Endodermal cell (in vitro differentiated cells): Measurements from ENCODE around the gene ELMO1. TPM values are rescaled to one million over a fixed set of nuclear protein-coding genes. Genes with fewer than 3 reads are reported as not detected.

Experiments used
- DNase-seq: peaks from one replicate; pipeline ENCODE4 v3.0.0-alpha.2; 2017
- H3K27ac ChIP-seq: 2 replicates; pipeline ENCODE4 v1.5.1; 2013; ENCODE audit warnings: mild to moderate bottlenecking, low read depth, low read length, moderate library complexity
- H3K27me3 ChIP-seq: 2 replicates; pipeline ENCODE4 v1.6.1; 2013; ENCODE audit warnings: mild to moderate bottlenecking, low read length, moderate library complexity; ENCODE audit not compliant: insufficient read depth, control insufficient read depth, poor library complexity, severe bottlenecking
- H3K36me3 ChIP-seq: 2 replicates; pipeline ENCODE4 v1.7.0; 2013; ENCODE audit warnings: mild to moderate bottlenecking, low read length, moderate library complexity; ENCODE audit not compliant: control insufficient read depth, insufficient read depth
- H3K4me1 ChIP-seq: one replicate; pipeline ENCODE4 v1.7.0; 2013; ENCODE audit warnings: low read length; ENCODE audit not compliant: control insufficient read depth, insufficient read depth
- H3K4me3 ChIP-seq: 2 replicates; pipeline ENCODE4 v1.5.1; 2013; ENCODE audit warnings: mild to moderate bottlenecking, low read length, moderate library complexity
- H3K9ac ChIP-seq: 2 replicates; pipeline ENCODE4 v1.6.1; 2013; ENCODE audit warnings: mild to moderate bottlenecking, low read length, moderate library complexity; ENCODE audit not compliant: poor library complexity, severe bottlenecking; ENCODE audit errors: extremely low read depth
- H3K9me3 ChIP-seq: 2 replicates; pipeline ENCODE4 v1.6.1; 2013; ENCODE audit warnings: mild to moderate bottlenecking, low read length, moderate library complexity; ENCODE audit not compliant: control insufficient read depth
- H3K27ac Mint-ChIP-seq: 2 replicates; pipeline ENCODE4 v1.8.0; 2020; ENCODE audit warnings: mixed read lengths
- H3K27me3 Mint-ChIP-seq: 2 replicates; pipeline ENCODE4 v1.8.0; 2021; ENCODE audit warnings: mild to moderate bottlenecking, mixed read lengths; ENCODE audit not compliant: insufficient read depth
- H3K36me3 Mint-ChIP-seq: 2 replicates; pipeline ENCODE4 v1.8.0; 2020; ENCODE audit warnings: low read depth, mixed read lengths
- H3K4me1 Mint-ChIP-seq: 2 replicates; pipeline ENCODE4 v1.8.0; 2020; ENCODE audit warnings: mixed read lengths
- H3K4me3 Mint-ChIP-seq: 2 replicates; pipeline ENCODE4 v1.8.0; 2020; ENCODE audit warnings: mild to moderate bottlenecking, moderate library complexity, mixed read lengths
- H3K9me3 Mint-ChIP-seq: 2 replicates; pipeline ENCODE4 v1.8.0; 2020; ENCODE audit warnings: mild to moderate bottlenecking, mixed read lengths
- WGBS, 2 experiments: methylation state at CpG; one replicate each; pipeline versions ENCODE4 v1.1.5 to v1.1.7; 2013; ENCODE audit warnings: missing lambda C conversion rate in 2 of 2, mixed read lengths in 1 of 2; ENCODE audit not compliant: insufficient coverage in 1 of 2, insufficient read length in 1 of 2; 5-methylcytosine and 5-hydroxymethylcytosine counted together
- total RNA-seq, 2 donors: library from RNA; stranded (reverse); fragmentation: NEBNext Ultra II Directional in 1 of 2; extraction: Animal tissue kit (Norgen Biotek cat#: 25700) in 1 of 2; gene quantifications; 2 replicates in 1 of 2; 3 replicates in 1 of 2; pipeline ENCODE4 v1.2.1, GENCODE V29; 2021
- TF ChIP-seq, protein P1 (sequence below): fragments of 200-600 bp; sonication (generic); conservative IDR thresholded peaks from 2 replicates; pipeline ENCODE4 v1.5.0; 2021; ENCODE audit warnings: antibody characterized with exemption, mild to moderate bottlenecking

The ELMO1 gene
- total RNA-seq, 2 donors from 2014 or later = 120 to 131 TPM

DNA sequence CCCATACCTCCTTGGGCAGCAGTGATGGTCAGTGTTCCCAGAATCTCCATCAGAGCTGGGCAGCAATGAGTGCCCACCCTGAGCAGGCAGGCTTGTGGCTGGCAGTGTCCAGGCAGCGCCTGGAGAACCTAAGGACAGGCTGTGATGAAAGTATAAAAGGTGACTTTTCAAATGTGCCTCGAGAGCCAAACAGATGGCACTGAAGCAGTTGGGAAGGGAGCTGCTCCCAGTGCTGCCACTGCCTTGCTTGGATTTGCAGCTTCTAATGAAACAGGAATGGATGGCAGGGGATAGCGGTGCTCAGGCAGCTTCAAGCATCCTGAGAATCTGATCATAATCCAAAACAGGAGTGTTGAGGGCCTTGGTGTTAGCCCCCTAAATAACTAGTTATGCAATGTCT lies 544.6 kb downstream of the ELMO1 start:
- no peak overlapping the region for H3K27ac ChIP-seq
- Mint-ChIP-seq H3K27me3 (no peaks in the 10 kb centered on the region), H3K9me3 (no peaks in the 10 kb centered on the region), H3K4me3 (no peak overlapping the region), H3K36me3 (peaks cover 5% of the 10 kb centered on the region), H3K27ac (no peak overlapping the region), H3K4me1 (peaks cover 16% of the 10 kb centered on the region)
- no peaks in the 10 kb centered on the region for H3K9me3 ChIP-seq
- no peaks in the 10 kb centered on the region for H3K4me1 ChIP-seq
- H3K4me3 ChIP-seq = no peak overlapping the region
- H3K36me3 ChIP-seq = no peaks in the 10 kb centered on the region
- TF ChIP-seq, protein P1, sequence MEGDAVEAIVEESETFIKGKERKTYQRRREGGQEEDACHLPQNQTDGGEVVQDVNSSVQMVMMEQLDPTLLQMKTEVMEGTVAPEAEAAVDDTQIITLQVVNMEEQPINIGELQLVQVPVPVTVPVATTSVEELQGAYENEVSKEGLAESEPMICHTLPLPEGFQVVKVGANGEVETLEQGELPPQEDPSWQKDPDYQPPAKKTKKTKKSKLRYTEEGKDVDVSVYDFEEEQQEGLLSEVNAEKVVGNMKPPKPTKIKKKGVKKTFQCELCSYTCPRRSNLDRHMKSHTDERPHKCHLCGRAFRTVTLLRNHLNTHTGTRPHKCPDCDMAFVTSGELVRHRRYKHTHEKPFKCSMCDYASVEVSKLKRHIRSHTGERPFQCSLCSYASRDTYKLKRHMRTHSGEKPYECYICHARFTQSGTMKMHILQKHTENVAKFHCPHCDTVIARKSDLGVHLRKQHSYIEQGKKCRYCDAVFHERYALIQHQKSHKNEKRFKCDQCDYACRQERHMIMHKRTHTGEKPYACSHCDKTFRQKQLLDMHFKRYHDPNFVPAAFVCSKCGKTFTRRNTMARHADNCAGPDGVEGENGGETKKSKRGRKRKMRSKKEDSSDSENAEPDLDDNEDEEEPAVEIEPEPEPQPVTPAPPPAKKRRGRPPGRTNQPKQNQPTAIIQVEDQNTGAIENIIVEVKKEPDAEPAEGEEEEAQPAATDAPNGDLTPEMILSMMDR = no peak
- no peaks in the 10 kb centered on the region for H3K27me3 ChIP-seq
- 90 to 100% methylated on average over 3 of the region's 3 CpGs for WGBS, 2 experiments
- DNase-seq = peak; percentile 21
- no peak overlapping the region for H3K9ac ChIP-seq

DNA sequence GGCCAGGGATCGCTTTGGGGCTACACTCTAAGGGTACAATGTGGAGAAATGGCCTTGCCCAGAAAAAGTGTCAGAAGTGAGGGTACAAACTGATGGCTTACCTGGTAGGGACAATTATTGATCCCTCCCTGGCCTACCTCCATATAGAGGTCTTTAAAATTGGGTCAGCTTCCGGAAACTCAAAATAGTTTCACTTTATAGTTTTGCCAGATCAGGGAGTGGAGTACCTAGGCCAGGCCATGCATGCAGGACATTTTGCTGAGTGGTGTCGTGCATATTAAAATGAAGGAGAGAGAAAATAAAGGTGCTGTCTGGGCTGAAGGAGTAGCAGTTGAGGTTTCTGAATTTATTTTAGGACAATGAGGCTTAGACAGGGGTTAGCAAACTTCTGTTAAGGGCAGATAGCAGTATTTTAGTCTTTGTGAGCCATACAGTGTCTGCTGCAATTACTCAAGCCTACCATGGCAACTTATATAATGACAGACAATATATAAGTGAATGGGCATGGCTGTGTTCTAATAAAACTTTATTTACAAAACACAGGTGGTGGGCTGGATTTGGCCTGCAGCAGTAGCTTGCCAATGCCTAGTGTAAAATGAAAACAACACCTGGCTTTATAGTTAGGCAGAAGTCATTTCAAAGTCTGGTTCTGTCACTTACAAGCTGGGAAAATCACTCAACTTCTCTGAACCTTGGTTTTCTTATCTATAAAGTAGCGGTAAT lies 547.5 kb downstream of the ELMO1 start:
- no peak overlapping the region for H3K4me3 Mint-ChIP-seq
- Histone ChIP-seq H3K27ac (no peak overlapping the region), H3K9me3 (no peaks in the 10 kb centered on the region), H3K36me3 (no peaks in the 10 kb centered on the region), H3K4me3 (no peak overlapping the region), H3K4me1 (no peaks in the 10 kb centered on the region), H3K9ac (no peak overlapping the region), H3K27me3 (no peaks in the 10 kb centered on the region)
- H3K9me3 Mint-ChIP-seq = no peaks in the 10 kb centered on the region
- H3K27ac Mint-ChIP-seq = no peak overlapping the region
- no peak for DNase-seq
- no peaks in the 10 kb centered on the region for H3K27me3 Mint-ChIP-seq
- peaks cover 8% of the 10 kb centered on the region for H3K36me3 Mint-ChIP-seq
- H3K4me1 Mint-ChIP-seq = peaks cover 25% of the 10 kb centered on the region
- 96 to 100% methylated on average over 1 to 4 of the region's 4 CpGs for WGBS, 2 experiments
- TF ChIP-seq, protein P1 = no peak

DNA sequence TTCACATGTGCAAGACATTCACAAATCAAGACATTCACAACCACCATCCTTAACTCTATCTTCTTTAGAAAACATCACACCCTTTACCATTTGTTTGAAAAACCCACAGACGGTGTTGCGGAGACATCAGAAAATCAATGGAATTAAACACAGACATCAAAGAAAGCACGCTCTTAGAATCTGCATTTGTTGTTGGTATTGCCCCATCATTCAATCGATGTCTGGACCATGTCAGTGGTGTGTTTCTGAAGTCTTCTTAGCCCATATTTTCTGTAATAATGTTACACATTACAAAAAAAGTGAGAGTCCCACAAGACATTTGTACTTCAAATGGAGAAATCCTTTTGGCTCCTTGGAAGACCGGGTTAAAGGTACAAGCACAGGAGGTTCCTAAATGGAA lies 550.5 kb downstream of the ELMO1 start:
- no peaks in the 10 kb centered on the region for H3K9me3 ChIP-seq
- no peak overlapping the region for H3K4me3 ChIP-seq
- H3K36me3 ChIP-seq = peaks cover 13% of the 10 kb centered on the region
- TF ChIP-seq, protein P1 = no peak
- no peaks in the 10 kb centered on the region for H3K27me3 Mint-ChIP-seq
- peaks cover 16% of the 10 kb centered on the region for H3K36me3 Mint-ChIP-seq
- H3K27ac Mint-ChIP-seq = no peak overlapping the region
- H3K4me1 ChIP-seq = no peaks in the 10 kb centered on the region
- H3K9ac ChIP-seq = no peak overlapping the region
- DNase-seq = no peak
- WGBS, 2 experiments = 95% methylated on average over 4 to 5 of the region's 5 CpGs
- peaks cover 12% of the 10 kb centered on the region for H3K4me1 Mint-ChIP-seq
- H3K27me3 ChIP-seq = no peaks in the 10 kb centered on the region
- H3K9me3 Mint-ChIP-seq = no peaks in the 10 kb centered on the region
- H3K4me3 Mint-ChIP-seq = no peak overlapping the region
- no peak overlapping the region for H3K27ac ChIP-seq
